SKM-1 treated with dmso at 0.1 percent for 144 hours (cell line): ENCODE measurements around the gene VWA1.
"Not testable (repeated sequence)": the region's sequence is repeated elsewhere in the genome, so short reads cannot be mapped to it uniquely, and the experiment has no call there.

Experiments
- DNase-seq: peaks from one replicate; lab custom pipeline; 2025; ENCODE audit not compliant: unreplicated experiment; lab: John Stamatoyannopoulos, UW

VWA1 gene

GRCh38 chr1:1422465-1423244 lies 12.8 kb upstream of the VWA1 start:
- no peak for DNase-seq

GRCh38 chr1:1423245-1423597 lies 12.3 kb upstream of the VWA1 start:
- DNase-seq: no peak

- no peak for DNase-seq
Observed at GRCh38 chr1:1424707-1425106, 10.8 kb upstream of the VWA1 start.

- DNase-seq: no peak
Observed at GRCh38 chr1:1425426-1425752, 10.1 kb upstream of the VWA1 start.

- no peak for DNase-seq
Observed at GRCh38 chr1:1425753-1426495, 9.6 kb upstream of the VWA1 start.

- no peak for DNase-seq
Observed at GRCh38 chr1:1426496-1427105, 8.9 kb upstream of the VWA1 start.

- no peak for DNase-seq
Observed at GRCh38 chr1:1427106-1427819, 8.2 kb upstream of the VWA1 start.

- DNase-seq: no peak
Observed at GRCh38 chr1:1427820-1428148, 7.7 kb upstream of the VWA1 start.

GRCh38 chr1:1428174-1428573 lies 7.3 kb upstream of the VWA1 start:
- DNase-seq: no peak

GRCh38 chr1:1428967-1429366 lies 6.5 kb upstream of the VWA1 start:
- not testable (repeated sequence) for DNase-seq

GRCh38 chr1:1429671-1430073 lies 5.8 kb upstream of the VWA1 start:
- DNase-seq: no peak

- DNase-seq: no peak
Observed at GRCh38 chr1:1430114-1430982, 5.1 kb upstream of the VWA1 start.

- no peak for DNase-seq
Observed at GRCh38 chr1:1430992-1431844, 4.3 kb upstream of the VWA1 start.

- no peak for DNase-seq
Observed at GRCh38 chr1:1431845-1432273, 3.6 kb upstream of the VWA1 start.

- DNase-seq: no peak
Observed at GRCh38 chr1:1432274-1432950, 3.1 kb upstream of the VWA1 start.

GRCh38 chr1:1432951-1433803 lies 2.3 kb upstream of the VWA1 start:
- DNase-seq: no peak

- DNase-seq: no peak
Observed at GRCh38 chr1:1433804-1434130, 1.7 kb upstream of the VWA1 start.

GRCh38 chr1:1434131-1434823 lies 1.2 kb upstream of the VWA1 start:
- DNase-seq: no peak
